Measurements from ENCODE around the gene RHOT2.

Gene RHOT2

DNA sequence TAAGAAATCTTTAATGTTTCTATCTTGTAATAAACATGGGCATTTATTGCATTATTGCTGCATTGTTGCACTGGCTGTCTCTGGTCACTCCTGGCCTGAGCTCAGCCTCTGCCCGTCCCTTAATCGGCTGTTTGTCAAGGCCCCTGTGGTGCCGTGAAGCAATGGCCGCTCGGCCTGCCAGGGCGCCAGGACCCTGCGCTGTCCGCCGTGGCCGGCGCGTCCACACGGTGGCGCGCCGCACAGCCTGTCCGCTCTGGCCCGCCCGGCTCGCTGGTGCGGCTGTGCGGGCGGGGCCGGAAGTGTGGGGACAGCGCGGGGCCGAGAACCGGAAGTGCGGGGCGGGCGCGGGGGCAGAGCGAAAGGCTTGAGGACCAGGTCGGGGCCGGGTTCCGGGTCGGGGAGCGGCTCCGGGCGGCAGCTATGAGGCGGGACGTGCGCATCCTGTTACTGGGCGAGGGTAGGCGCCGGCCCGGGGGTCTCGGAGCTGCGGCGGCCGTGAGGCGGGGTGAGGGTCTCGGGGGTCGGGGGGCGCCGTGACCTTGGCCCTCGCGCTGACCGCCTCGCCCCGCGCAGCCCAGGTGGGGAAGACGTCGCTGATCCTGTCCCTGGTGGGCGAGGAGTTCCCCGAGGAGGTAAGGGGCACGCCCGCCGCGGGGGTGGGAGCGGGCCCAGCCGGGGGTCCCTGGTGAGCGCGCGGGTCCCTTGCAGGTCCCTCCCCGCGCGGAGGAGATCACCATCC, at the start of gene RHOT2:
Gene RHOT2 (plus strand): TSS at position 353 of the 739 bp plus-strand sequence. CDS start 68 bp downstream, at position 421.
- DNase-seq (ENCODE audit: low read depth in 2 of 2), result peak; percentile 80 to 91

DNA sequence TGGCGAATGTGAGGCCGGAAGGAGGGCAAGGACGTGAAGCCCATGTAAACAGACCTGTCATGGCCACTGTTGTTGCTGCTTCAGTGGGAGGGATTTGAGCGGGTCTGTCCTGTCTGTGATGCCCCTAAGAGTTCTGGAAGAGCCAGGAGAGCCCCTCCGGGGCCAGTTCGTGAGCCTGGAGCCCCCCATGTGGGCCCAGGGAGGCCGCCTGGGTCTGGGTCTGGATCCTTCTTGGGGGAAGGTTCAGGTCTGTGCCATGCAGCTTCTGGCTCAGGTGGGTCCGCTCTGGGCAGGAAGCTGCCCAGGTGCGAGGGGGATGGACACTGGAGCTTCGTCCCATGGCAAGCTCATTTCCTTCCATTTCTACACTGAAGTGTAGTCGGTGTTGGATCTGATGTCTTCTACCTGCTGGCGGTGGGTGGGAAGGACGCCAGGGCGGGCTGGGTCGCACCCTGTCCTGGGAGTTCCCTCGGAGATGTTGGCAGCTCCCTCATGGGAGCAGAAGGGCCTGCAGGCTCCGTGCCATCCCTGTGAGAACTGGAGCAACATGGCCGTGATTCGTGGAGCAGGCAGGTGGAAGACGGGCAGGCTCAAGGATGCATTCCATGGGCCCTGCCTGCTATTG, 48.3 kb upstream of the RHOT2 start:
- no peak for DNase-seq (ENCODE audit: low read depth in 2 of 2)

DNA sequence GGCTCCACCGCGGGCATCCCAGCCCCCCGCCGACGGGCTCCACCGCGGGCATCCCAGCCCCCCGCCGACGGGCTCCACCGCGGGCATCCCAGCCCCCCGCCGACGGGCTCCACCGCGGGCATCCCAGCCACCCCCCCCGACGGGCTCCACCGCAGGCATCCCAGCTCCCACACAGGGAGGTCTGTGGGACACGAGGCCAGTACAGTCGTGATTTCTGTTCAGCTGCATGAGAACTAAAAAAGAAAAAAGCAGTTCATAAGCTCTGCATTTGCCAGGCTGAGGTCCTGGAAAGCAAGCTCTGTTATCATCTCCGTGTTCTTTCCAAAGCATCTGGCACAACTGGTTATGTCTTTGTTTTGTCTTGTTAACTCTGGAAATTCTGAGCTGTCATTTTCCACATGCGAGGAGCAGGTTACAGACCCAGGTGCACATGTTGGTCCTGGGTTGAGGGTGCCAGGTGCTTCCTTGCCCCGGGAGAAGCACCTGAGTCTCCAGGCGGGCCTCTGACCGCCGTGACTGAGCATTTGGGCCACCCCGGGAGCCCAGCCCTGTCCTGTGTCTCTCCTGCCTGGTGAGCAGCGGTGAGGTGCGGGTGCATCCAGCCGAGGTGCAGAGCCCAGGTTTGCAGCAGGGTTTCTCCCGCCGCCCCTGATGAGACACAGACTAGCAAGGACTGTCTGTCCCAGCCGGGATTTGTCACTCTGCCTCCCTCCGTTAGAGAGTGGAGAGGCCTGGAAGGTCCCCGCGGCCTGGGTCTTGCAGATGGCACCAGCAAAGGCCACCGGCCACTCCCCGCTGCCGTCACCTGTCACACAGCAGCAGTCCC, 47.0 kb upstream of the RHOT2 start:
- no peak for DNase-seq (ENCODE audit: low read depth in 2 of 2)

DNA sequence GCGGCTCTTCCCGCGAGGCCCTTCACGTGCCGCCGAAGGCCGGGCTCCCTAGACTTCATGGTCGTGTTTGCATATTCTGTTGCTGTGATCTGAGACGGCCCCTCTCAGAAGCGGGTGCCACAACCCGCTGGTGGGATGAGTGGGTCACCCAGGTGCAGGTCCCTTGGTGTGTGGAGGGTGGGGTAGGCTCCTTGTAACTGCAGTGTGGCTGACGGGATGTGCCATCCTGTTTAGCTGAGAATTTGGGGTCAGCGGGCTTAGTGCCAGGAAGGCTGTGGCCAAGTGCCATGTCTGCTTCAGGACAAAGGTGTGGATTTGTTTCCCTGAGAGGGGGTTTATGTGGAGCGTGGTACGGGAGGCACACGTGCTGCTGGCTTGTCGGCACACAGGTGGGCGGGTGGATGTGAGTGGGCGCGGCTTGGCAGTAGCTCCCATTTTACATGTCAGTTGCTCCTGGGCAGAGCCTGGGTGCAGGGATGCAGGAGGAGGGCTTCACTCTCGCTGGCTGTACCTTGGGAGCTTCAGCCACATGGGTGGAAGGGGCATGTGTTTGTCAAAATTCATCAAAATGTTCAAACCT, 46.3 kb upstream of the RHOT2 start:
- no peak for DNase-seq (ENCODE audit: low read depth in 2 of 2)

DNA sequence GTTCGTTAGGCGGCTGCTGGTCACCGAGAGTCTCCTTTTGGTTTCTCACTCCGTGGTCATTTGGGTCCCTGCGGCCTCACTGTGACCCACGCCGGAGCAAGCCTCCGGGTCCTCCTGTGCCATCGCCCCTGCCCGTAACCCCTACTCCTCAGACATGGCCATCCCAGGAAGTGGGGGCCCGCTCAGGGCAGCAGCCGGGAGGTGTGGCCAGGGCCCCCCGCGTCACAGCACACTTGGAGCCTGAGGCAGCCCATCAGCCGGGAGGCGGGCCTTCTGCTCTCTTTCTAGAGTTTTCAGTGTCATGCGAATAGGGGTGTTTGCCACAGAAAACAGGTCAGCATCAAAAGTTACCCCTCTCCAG, 45.0 kb upstream of the RHOT2 start:
- DNase-seq (ENCODE audit: low read depth in 2 of 2), result no peak

DNA sequence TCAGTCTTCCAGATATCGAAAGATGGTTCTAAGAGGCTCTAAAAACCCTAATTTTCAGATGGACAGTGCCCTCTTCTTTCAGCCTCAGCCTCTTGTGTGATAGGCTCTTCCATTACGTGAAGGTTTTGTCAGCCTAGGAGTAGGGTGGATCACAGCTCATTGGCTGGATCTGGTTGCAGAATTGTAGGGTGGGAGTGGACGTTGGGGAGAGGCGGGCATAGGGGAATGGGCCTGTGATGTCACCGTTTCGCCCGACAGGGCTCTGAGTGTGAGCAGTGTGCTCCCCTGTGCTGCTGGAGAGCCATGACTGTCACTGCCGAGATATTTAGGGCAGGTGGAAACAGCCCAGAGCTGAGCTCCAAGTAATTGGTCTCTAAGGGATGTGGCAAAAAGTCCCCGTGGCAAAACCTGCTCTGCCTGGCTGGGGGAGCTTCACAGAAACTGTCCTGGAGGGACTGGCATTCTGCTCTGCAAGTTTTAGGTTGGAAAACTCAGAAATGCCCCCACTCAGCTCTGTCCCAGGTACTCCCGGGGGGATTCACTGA, 43.3 kb upstream of the RHOT2 start:
- DNase-seq (ENCODE audit: low read depth in 2 of 2), result no peak

DNA sequence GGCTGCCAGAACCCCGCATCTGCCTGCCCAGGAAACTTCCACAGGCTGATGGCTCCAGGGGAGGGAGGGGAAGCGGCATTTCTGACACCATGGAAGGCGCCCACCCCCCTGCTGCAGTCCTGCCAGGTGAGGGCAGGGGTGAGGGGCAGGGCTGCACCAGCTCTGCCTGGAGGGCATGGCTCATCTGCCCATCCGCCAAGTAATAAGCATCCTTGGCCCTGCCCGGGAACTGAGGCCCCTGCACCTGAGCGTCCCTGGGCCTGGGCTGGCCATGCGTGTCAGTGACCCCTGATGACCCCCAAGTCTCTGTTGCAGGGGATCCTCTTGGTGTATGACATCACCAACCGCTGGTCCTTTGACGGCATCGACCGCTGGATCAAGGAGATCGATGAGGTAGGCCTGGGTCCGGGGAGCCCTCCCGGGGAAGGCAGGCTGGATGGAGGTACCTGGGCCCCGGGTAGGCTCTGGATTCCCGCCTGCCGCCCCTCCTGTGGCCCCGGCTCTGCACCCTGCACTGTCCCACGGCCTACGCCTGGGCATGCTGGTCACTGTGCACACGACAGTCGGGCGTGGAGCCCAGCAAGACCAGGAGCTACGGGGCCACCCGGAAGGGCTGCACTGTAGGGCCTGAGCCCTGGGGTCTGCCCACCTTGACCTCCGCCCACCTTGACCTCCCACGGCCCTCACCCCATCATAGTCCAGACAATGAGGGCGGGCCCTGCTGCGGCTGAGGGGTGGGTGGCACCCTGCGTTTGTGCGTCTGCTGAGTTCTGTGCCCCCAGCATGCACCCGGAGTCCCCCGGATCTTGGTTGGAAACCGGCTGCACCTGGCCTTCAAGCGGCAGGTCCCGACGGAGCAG, 42.6 kb upstream of the RHOT2 start:
- DNase-seq (ENCODE audit: low read depth in 2 of 2), result no peak

DNA sequence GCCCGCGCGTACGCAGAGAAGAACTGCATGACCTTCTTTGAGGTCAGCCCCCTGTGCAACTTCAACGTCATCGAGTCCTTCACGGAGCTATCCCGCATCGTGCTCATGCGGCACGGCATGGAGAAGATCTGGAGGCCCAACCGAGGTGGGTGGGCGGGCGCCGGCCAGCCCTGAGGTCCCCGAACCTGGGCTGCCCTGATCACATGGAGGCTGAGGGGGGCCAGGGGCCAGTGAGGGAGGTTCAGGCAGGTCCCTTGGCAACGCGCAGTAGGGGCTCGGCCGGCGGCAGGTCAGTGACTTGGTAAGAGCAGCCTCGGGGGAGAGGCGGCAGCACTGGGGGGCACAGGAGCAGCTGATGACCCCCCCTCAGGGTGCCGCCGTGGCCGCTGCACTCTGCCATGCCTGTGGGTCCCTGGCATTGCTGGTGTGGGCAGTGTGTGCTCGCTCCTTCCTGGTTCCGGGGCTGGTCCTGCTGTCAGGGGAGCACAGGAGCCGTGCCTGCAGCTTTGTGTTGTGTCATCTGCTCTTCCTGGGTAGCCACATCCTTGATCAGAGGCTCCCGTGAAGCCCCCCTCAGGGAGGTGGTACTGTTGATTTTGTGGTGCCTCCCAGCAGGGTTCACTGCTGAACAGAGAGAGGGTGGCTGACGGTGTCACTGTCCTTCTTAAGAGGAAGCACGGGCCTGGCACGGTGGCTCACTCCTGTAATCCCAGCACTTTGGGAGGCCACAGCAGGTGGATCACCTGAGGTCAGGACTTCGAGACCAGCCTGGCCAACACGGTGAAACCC, 41.8 kb upstream of the RHOT2 start:
- no peak for DNase-seq (ENCODE audit: low read depth in 2 of 2)

DNA sequence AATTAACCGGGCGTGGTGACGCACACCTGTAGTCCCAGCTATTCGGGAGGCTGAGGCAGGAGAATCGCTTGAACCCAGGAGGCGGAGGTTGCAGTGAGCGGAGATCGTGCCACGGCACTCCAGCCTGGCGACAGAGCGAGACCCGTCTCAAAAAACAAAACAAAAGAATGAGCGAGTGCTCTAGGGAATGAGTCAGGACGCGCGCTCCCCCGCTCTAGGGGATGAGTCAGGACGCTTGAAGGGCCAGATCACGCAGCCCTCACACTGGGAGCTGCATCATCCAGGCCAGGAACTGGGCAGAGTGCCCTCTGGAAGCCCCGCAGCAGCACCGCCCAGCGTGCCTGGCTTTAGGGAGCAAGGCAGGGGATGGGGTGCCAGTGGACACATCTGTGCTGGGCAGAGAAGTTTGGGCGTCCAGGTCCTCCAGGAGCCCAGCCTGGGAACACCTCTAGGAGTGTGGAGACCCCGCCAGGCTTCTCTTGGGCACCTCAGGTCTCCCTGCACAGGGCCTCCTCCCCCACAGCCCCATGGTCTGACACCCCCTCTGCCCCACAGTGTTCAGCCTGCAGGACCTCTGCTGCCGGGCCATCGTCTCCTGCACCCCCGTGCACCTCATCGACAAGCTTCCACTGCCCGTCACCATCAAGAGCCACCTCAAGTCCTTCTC, 41.0 kb upstream of the RHOT2 start:
- no peak for DNase-seq (ENCODE audit: low read depth in 2 of 2)

DNA sequence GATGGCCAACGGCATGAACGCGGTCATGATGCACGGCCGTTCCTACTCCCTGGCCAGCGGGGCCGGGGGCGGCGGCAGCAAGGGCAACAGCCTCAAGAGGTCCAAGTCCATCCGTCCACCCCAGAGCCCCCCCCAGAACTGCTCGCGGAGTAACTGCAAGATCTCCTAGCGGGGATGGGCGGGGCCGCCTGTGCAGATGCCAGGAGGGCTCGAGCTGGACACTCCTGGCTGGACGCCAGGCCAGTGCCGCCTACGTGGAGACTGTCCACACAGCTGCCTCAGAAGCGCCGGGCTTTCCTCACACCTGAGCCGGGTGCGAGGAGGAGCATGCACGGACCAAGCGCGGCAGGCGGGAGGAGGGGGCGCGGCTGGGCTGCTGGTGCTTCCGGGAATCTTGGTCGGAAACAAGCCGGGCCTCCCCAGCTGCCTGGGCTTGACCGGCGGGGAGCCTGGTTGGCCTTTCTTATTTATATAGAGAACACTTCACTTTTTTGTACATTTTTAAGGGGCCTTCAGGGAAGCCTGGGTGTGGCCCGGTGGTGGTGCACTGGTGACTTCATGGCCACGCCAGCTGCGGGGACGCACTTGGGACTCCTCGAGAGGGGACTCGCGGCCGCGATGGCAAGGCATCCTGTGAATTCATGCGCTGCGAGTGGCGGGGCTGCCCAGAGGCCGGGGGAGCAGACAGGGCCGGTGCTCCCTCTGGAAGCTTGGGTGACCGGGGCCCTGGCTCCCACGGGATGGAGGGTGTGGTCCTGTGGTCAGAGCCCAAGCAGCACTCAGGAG, 40.3 kb upstream of the RHOT2 start:
- DNase-seq (ENCODE audit: low read depth in 2 of 2), result no peak

DNA sequence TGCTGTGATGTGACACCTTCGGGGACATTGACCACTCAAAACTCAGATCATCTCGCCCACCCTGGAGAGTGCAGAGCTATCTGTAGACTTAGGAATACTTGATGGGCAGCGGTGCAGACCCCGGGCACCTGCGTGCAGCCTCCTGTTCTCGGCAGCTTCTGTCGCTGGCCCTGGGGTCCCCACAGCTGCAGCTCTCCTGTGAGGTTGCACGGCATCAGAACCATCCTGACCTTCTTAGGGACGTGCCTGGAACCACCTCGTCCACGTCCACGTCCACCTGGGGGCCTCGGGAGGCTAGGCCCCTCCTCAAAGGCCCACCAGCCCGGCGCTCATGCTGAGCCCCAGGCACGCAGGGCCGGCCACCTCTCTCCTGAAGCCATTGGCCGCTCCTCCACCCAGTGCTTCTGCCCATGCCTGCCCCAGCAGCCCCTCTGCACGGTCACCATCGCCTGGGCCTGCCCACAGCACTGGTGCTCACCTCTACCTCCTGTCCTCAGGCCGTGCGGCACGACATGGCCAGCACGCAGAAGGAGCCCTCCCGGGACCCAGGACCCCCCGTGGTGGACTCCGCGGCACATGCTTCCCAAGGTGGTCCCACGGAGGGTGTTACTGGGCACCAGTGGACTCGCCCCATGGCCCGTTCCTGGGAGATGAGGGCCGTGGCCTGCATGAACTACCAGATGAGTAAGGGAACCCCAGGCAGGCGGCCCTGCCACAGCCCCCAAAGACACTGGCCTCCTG, 39.4 kb upstream of the RHOT2 start:
- no peak for DNase-seq (ENCODE audit: low read depth in 2 of 2)

DNA sequence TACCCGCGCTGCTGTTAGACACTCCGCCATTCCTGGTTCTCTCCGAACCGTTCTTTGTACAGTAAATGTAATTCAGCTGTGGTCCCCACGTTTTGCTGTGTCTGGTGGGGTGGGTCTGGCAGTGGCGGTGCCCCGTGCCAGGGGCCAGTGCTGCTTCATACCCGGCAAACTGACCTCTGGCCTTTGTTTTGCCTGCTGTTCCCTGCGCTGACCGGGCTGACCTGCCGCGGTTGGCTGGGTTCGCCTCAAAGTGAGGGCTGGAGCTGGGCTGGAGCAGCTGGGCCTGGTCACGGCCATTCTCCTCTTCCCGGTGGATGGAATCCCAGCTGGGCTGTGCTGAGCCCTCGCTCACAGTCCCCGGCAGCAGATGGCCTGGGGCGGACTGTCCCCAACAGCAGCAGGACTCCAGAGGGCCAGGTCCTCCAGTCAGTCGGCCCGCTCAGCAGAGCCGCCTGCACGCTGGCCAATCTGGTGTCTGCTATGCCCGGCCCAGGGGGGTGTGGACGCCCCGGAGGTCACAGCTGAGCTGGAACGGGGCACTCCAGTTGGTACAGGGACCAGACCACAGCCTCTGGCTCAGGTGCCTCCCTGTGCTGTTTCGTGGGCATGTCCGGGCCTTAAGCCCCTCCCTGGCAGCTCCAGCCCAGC, 38.6 kb upstream of the RHOT2 start:
- DNase-seq (ENCODE audit: low read depth in 2 of 2), result no peak

DNA sequence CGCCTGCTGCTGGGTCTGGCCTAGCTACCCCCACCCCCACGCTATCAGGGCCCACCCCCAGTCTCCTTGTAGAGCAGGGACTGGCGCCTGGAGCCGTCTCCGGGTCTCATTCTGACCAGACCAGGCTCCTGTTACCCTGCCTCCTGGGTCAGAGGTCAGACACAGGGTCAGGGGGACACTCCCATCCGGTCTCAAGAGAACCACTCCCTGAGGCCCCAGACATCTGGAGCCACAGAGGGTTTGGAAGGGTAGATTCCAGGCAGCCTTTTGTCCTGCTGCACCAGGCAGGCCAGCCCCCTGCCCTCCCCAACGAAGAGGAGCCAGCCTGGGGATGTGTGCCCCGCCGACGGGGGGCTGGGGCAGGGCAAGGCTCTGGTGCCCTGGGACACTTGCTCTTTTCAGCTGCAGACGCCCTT, 38.1 kb upstream of the RHOT2 start:
- DNase-seq (ENCODE audit: low read depth in 2 of 2), result no peak

DNA sequence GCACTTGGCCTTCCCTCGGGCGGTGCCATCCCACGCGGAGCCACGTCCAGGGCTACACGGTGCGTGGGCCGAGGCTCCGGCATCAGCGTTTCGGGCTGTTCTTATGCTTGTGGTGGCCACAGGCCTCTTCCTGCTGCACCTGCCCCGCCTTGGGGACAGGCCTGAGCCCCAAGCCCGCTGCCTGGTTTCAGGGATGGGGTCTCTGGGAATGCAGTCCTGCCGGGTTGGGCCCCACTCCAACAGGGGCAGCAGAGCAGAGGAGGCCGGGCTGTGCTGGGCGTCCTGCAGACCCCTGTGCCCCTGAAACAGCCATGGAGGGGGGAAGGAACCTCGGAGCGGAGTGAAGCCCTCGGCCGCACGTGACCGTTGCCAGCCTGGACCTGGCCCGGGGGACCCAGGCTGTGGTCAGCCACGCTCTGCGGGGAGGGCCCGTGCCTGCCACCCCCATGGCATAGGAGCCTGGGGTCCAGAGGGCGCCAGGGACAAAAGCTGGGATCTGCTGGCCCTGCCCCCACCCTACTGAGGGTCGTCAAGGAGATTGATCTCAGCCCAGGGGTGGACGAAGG, 37.6 kb upstream of the RHOT2 start:
- DNase-seq (ENCODE audit: low read depth in 2 of 2), result no peak

DNA sequence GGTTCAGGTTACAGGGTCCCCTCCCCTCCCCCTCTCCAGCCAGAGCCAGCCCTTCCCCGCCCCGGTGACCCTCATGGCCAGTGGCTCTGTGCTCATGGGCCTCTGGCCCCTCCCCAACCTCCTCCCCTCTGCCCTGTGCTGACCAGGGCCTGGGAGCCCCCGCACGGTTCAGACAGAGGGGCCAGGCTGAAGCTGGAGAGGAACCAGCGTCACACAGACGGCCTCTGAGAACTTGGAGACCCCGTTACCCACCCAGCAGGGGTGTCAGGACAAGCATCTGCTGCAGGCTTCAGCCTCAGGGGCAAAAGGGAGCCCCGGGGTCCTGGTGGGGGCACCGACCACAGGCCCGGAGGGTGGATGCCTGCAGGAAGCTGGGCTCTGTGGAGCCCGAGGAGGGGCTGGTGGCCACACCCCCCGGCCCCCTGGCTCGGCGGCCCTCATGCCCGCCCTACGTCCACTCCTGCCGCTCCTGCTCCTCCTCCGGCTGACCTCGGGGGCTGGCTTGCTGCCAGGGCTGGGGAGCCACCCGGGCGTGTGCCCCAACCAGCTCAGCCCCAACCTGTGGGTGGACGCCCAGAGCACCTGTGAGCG, 37.0 kb upstream of the RHOT2 start, which contains the start of gene WFIKKN1:
Gene WFIKKN1 (plus strand): TSS at position 171 of the 591 bp plus-strand sequence. CDS start 269 bp downstream, at position 440.
- no peak for DNase-seq (ENCODE audit: low read depth in 2 of 2)

DNA sequence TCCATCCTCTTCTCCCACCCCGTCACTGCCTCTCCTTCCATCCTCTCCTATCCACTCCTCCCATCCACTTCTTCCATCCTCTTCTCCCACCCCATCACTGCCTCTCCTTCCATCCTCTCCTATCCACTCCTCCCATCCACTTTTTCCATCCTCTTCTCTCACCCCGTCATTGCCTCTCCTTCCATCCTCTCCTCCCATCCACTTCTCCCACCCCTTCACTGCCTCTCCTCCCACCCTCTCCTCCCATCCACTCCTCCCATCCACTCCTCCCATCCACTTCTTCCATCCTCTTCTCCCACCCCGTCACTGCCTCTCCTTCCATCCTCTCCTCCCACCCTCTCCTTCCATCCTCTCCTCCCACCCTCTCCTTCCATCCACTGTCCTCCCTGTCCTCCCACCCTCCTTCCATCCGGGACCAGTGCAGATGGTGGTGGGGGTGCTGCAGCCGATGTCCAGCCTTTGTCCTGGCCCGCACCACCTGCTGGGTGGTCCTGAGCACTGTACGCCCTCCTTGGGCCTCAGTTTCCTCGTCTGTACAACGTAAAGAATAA, 36.0 kb upstream of the RHOT2 start:
- DNase-seq (ENCODE audit: low read depth in 2 of 2), result no peak
